Measurements from ENCODE around the gene DNER. TPM values are rescaled to one million over a fixed set of nuclear protein-coding genes. Genes with fewer than 3 reads are reported as not detected.

Gene DNER
- total and polyA plus RNA-seq, 2 of the 13 experiments (the other 11 are each of a cell fraction or from before 2014, with no cell fraction given): not detected

DNA sequence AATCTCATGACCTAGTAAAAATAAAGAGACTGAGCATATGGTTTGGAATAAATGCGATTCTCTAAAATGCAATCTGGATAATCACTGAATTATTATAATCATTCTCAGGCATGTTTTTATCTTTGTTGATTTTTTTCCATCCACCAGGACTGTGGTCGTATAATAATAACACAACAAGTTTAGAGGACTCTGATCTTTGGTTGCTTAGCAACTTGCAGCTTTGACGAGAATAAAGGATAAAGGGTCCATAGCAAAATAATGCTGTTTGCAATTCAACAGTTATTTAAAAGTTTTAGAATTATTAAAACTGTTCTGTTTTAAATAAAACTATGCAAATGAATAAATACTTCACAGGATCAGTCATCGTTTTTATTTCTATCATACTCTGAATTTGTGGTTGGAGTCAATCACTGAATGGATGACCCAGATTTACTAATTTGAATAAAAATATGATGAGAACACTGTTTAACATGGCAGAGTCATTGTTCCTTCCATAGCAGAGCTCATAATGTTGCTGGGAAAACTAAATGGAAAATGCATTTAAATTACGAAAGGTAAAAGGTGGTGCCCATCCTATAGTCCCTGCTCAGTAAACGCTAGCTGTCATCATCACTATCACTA lies 29.3 kb downstream of the DNER start:
- DNase-seq (ENCODE audit: low spot score): no peak
- POLR2A ChIA-PET: no interaction called here
- no peaks in the 10 kb centered on the region for H3K36me3 ChIP-seq (replicated peaks in 1 of 2; ENCODE audit: control insufficient read depth in 1 of 2, insufficient read depth in 2 of 2, low read length in 2 of 2)

More for the DNA sequence above, 29.3 kb downstream of the DNER start:
- Histone ChIP-seq H3K9me3 (ENCODE audit: low read length) (no peaks in the 10 kb centered on the region), H3K9ac (ENCODE audit: insufficient read depth, low read depth, low read length) (no peak overlapping the region), H3K4me1 (ENCODE audit: insufficient read depth, low read length) (no peaks in the 10 kb centered on the region), H3K4me2 (ENCODE audit: low read depth, low read length) (no peak overlapping the region), H4K20me1 (ENCODE audit: insufficient read depth, low read length) (no peaks in the 10 kb centered on the region), H3K79me2 (ENCODE audit: insufficient read depth, low read length) (no peaks in the 10 kb centered on the region), H3K4me3 (replicated peaks in 1 of 3; ENCODE audit: insufficient read depth in 1 of 3, low read depth in 2 of 3, low read length in 3 of 3) (no peak overlapping the region), H3K27me3 (ENCODE audit: control insufficient read depth in 1 of 2, insufficient read depth in 2 of 2, low read length in 2 of 2) (no peaks in the 10 kb centered on the region), H2AFZ (ENCODE audit: low read length) (no peak overlapping the region), H3K27ac (ENCODE audit: extremely low read length, insufficient read depth, low read length) (no peak overlapping the region)
- TF ChIP-seq ZFP62 (CRISPR knock-in tag; IDR thresholded peaks at IDR 0.05): no peak
- TF ChIP-seq PHF8 (CRISPR knock-in tag; IDR thresholded peaks at IDR 0.05): no peak
- no peak for TF ChIP-seq PCBP1 (IDR thresholded peaks at IDR 0.05; ENCODE audit: borderline replicate concordance, low read depth, low read length)
- no peak for TF ChIP-seq NFIB (CRISPR knock-in tag; IDR thresholded peaks at IDR 0.05; ENCODE audit: borderline replicate concordance)
- TF ChIP-seq SAP130 (CRISPR knock-in tag; IDR thresholded peaks at IDR 0.05; ENCODE audit: low read depth): no peak
- TF ChIP-seq, protein P1, sequence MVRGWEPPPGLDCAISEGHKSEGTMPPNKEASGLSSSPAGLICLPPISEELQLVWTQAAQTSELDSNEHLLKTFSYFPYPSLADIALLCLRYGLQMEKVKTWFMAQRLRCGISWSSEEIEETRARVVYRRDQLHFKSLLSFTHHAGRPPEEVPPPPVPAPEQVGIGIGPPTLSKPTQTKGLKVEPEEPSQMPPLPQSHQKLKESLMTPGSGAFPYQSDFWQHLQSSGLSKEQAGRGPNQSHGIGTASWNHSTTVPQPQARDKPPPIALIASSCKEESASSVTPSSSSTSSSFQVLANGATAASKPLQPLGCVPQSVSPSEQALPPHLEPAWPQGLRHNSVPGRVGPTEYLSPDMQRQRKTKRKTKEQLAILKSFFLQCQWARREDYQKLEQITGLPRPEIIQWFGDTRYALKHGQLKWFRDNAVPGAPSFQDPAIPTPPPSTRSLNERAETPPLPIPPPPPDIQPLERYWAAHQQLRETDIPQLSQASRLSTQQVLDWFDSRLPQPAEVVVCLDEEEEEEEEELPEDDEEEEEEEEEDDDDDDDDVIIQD (CRISPR knock-in tag; IDR thresholded peaks at IDR 0.05; ENCODE audit: low read depth): no peak
- TF ChIP-seq ZNF232 (CRISPR knock-in tag; IDR thresholded peaks at IDR 0.05; ENCODE audit: borderline replicate concordance): no peak
- TF ChIP-seq, protein P2, sequence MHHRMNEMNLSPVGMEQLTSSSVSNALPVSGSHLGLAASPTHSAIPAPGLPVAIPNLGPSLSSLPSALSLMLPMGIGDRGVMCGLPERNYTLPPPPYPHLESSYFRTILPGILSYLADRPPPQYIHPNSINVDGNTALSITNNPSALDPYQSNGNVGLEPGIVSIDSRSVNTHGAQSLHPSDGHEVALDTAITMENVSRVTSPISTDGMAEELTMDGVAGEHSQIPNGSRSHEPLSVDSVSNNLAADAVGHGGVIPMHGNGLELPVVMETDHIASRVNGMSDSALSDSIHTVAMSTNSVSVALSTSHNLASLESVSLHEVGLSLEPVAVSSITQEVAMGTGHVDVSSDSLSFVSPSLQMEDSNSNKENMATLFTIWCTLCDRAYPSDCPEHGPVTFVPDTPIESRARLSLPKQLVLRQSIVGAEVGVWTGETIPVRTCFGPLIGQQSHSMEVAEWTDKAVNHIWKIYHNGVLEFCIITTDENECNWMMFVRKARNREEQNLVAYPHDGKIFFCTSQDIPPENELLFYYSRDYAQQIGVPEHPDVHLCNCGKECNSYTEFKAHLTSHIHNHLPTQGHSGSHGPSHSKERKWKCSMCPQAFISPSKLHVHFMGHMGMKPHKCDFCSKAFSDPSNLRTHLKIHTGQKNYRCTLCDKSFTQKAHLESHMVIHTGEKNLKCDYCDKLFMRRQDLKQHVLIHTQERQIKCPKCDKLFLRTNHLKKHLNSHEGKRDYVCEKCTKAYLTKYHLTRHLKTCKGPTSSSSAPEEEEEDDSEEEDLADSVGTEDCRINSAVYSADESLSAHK (CRISPR knock-in tag; IDR thresholded peaks at IDR 0.05; ENCODE audit: borderline replicate concordance): no peak
- TF ChIP-seq NFKB2 (CRISPR knock-in tag; IDR thresholded peaks at IDR 0.05; ENCODE audit: borderline replicate concordance): no peak
- TF ChIP-seq SPEN (CRISPR knock-in tag; IDR thresholded peaks at IDR 0.05; ENCODE audit: low read depth): no peak
- TF ChIP-seq ZNF839 (CRISPR knock-in tag; IDR thresholded peaks at IDR 0.05; ENCODE audit: borderline replicate concordance): no peak
- TF ChIP-seq IKZF1 (IDR thresholded peaks at IDR 0.05): no peak
- TF ChIP-seq SNRNP70 (IDR thresholded peaks at IDR 0.05; ENCODE audit: low read depth, low read length): no peak
- TF ChIP-seq, protein P3, sequence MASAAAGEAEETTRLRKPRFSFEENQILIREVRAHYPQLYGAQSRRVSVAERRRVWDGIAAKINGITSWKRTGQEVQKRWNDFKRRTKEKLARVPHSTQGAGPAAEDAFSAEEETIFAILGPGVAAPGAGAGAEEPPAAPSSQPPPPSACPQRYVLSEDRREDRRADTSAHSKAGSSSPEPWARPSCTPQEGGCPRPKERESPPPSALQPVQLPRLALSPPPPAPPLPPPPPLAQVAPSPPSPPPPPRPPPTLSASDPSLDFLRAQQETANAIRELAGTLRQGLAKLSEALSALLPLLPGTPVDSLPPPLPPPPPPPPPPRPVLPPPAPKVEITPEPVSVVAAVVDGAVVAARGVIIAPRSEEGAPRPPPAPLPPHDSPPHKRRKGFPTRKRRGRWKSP (CRISPR knock-in tag; IDR thresholded peaks at IDR 0.05): no peak
- WGBS (ENCODE audit: low lambda C conversion rate): 26% methylated on average over 6 of the region's 6 CpGs
- in situ Hi-C loops (cut with HindIII; ENCODE audit: extremely low pct_ligation_motif_present, low pct_unique_long_range_greater_than_20kb) (no loop called here), intact Hi-C loops (cut with micrococcal nuclease; ENCODE audit: unreplicated experiment) (no loop called here)
- FAIRE-seq (no peak), ATAC-seq (no peak)
- no TSS peak for BruUV-seq (replicated peaks)
- CTCF ChIA-PET (ENCODE audit: low intra/inter-chr PET ratio, low total read pairs): no interaction called here

All from HepG2 (cell line).